SK-N-SH (cell line): ENCODE data around the gene ZNF366. TPM values are rescaled to one million over a fixed set of nuclear protein-coding genes. Genes with fewer than 3 reads are reported as not detected.
A peak's percentile ranks its signal among the peaks of the same experiment; 100 is the strongest.

Source experiments
- CTCF ChIA-PET: fragments of 300-600, 350-600 bp; formaldehyde crosslinking; extraction: SDS; loops from one replicate; lab custom pipeline; 2021; lab: Yijun Ruan, JAX
- POLR2A ChIA-PET: fragments of 350-600 bp; sonication (Branson Sonifier 250); formaldehyde crosslinking; extraction: SDS; loops from one replicate; lab custom pipeline; 2020; ENCODE audit warnings: antibody characterized with exemption, inconsistent platforms; lab: Yijun Ruan, JAX
- DNase-seq: peaks from one replicate; pipeline ENCODE4 v3.0.0; 2012
- H2AFZ ChIP-seq: fragments of 200-600 bp; sonication (generic); 2 replicates; pipeline ENCODE4 v1.8.1; 2016; ENCODE audit warnings: antibody characterized with exemption, mild to moderate bottlenecking, low read depth
- H3F3A ChIP-seq: fragments of 200-600 bp; sonication (generic); replicated peaks from 2 replicates; pipeline ENCODE3; 2016; ENCODE audit warnings: antibody characterized with exemption, mild to moderate bottlenecking; ENCODE audit not compliant: insufficient read depth
- H3K27ac ChIP-seq, 2 experiments: fragments of 200-500 bp in 1 of 2; fragments of 200-600 bp in 1 of 2; sonication (Bioruptor generic) in 1 of 2; sonication (generic), shearing (Covaris generic) in 1 of 2; 2 replicates each; pipeline versions ENCODE4 v1.5.1 to v1.6.1; 2014 to 2016; ENCODE audit warnings: low read depth in 2 of 2, inconsistent platforms in 1 of 2, low read length in 1 of 2, mild to moderate bottlenecking in 1 of 2, mixed read lengths in 1 of 2
- H3K27me3 ChIP-seq: fragments of 200-600 bp; sonication (generic), shearing (Covaris generic); 2 replicates; pipeline ENCODE4 v1.6.1; 2016; ENCODE audit warnings: mixed run types; ENCODE audit not compliant: insufficient read depth
- H3K36me3 ChIP-seq, 2 experiments: fragments of 200-500 bp in 1 of 2; fragments of 200-600 bp in 1 of 2; sonication (Bioruptor generic) in 1 of 2; sonication (generic) in 1 of 2; replicated peaks in 1 of 2; 2 replicates each; pipeline versions ENCODE3 to v1.5.1; 2014 to 2016; ENCODE audit warnings: low read length in 1 of 2, mild to moderate bottlenecking in 1 of 2; ENCODE audit not compliant: insufficient read depth in 2 of 2, control insufficient read depth in 1 of 2
- H3K4me1 ChIP-seq, 2 experiments: fragments of 200-500 bp in 1 of 2; fragments of 200-600 bp in 1 of 2; sonication (Bioruptor generic) in 1 of 2; sonication (generic), shearing (Covaris generic) in 1 of 2; 2 replicates each; pipeline versions ENCODE4 v1.5.1 to v1.6.1; 2014 to 2016; ENCODE audit warnings: low read depth in 1 of 2, low read length in 1 of 2, mixed run types in 1 of 2; ENCODE audit not compliant: insufficient read depth in 2 of 2, control insufficient read depth in 1 of 2
- H3K4me2 ChIP-seq: fragments of 200-600 bp; sonication (generic), shearing (Covaris generic); 2 replicates; pipeline ENCODE4 v1.6.1; 2017; ENCODE audit warnings: mixed run types
- H3K4me3 ChIP-seq, 2 experiments: fragments of 200-500 bp in 1 of 2; fragments of 200-600 bp in 1 of 2; sonication (Bioruptor generic) in 1 of 2; sonication (generic), shearing (Covaris generic) in 1 of 2; 2 replicates each; pipeline versions ENCODE4 v1.5.1 to v1.8.1; 2014 to 2016; ENCODE audit warnings: low read depth in 2 of 2, inconsistent platforms in 1 of 2, low read length in 1 of 2, mild to moderate bottlenecking in 1 of 2, mixed read lengths in 1 of 2, moderate library complexity in 1 of 2
- H3K79me2 ChIP-seq: fragments of 200-600 bp; sonication (generic); 2 replicates; pipeline ENCODE4 v1.8.1; 2017; ENCODE audit warnings: mild to moderate bottlenecking; ENCODE audit not compliant: insufficient read depth
- H3K9ac ChIP-seq: fragments of 200-600 bp; sonication (generic); 2 replicates; pipeline ENCODE4 v1.6.1; 2017; ENCODE audit warnings: mixed run types
- H3K9me2 ChIP-seq: fragments of 200-600 bp; sonication (generic); 2 replicates; pipeline ENCODE4 v1.6.1; 2017; ENCODE audit warnings: mixed run types
- H3K9me3 ChIP-seq: fragments of 200-600 bp; sonication (generic); 2 replicates; pipeline ENCODE4 v1.6.1; 2017; ENCODE audit warnings: mixed run types, mild to moderate bottlenecking, moderate library complexity
- H4K20me1 ChIP-seq: fragments of 200-600 bp; sonication (generic); 2 replicates; pipeline ENCODE4 v1.6.1; 2017; ENCODE audit warnings: mild to moderate bottlenecking, mixed run types; ENCODE audit not compliant: insufficient read depth
- CHD2 ChIP-seq: fragments of 150-350 bp; IDR thresholded peaks from 2 replicates; pipeline ENCODE4 v1.6.1; 2018; ENCODE audit warnings: low read length; ENCODE audit not compliant: partially characterized antibody
- CTCF ChIP-seq: fragments of 200-600 bp; sonication (generic); IDR thresholded peaks from 2 replicates; pipeline ENCODE4 v1.6.1; 2017; ENCODE audit warnings: antibody characterized with exemption, mild to moderate bottlenecking, moderate library complexity
- RAD21 ChIP-seq: IDR thresholded peaks from 2 replicates; pipeline ENCODE4 v1.6.1; 2012; ENCODE audit warnings: mild to moderate bottlenecking, low read length
- RCOR1 ChIP-seq: fragments of 150-350 bp; IDR thresholded peaks from 2 replicates; pipeline ENCODE4 v1.6.1; 2017; ENCODE audit warnings: antibody characterized with exemption, low read length
- SMC3 ChIP-seq: IDR thresholded peaks from 2 replicates; pipeline ENCODE4 v1.6.1; 2012; ENCODE audit warnings: low read depth, low read length, improper control_type of control experiment
- ZBTB33 ChIP-seq: IDR thresholded peaks from 2 replicates; pipeline ENCODE4 v1.4.0; 2012; ENCODE audit warnings: low read depth, borderline replicate concordance
- WGBS: methylation state at CpG from one replicate; pipeline ENCODE4 v1.1.6; 2017; ENCODE audit warnings: low lambda C conversion rate; 5-methylcytosine and 5-hydroxymethylcytosine counted together
- polyA plus RNA-seq, 3 experiments: library from polyadenylated mRNA; depleted of rRNA; stranded (reverse); fragments of >200 nt; gene quantifications; 2 replicates each; pipeline ENCODE4 v1.2.3, GENCODE V29; 2012

The ZNF366 gene
- polyA plus RNA-seq, 1 of the 3 experiments (the other 2 are of a cell fraction), result not detected

GRCh38 chr5:72394688-72395087, 112.5 kb downstream of the ZNF366 start:
- ChIA-PET CTCF (interaction anchor here (0.9 to 2.9 kb wide), 3 partner anchors 26 to 215 kb away, joined by 3 to 10 read pairs (median 3); no protein-coding TSS in a partner anchor), POLR2A (no interaction called here)
- Histone ChIP-seq H4K20me1 (no peaks in the 10 kb centered on the region), H3K27ac (no peak overlapping the region), H3K4me2 (no peak overlapping the region), H3K36me3 (no peaks in the 10 kb centered on the region), H3K79me2 (no peaks in the 10 kb centered on the region), H3K4me3 (no peak overlapping the region), H3F3A (peaks cover 4% of the 10 kb centered on the region), H3K27me3 (no peaks in the 10 kb centered on the region), H3K4me1 (peaks cover 0 to 10% of the 10 kb centered on the region in 2 experiments; a peak in 2 of 4 replicates), H3K9me3 (no peaks in the 10 kb centered on the region), H3K9ac (no peak overlapping the region), H2AFZ (no peak overlapping the region), H3K9me2 (no peaks in the 10 kb centered on the region)
- TF ChIP-seq CHD2 (no peak), SMC3 (peak; percentile 18; the same call in 1 of the 2 replicates), RAD21 (peak; percentile 51), CTCF (peak; percentile 28; the same call in 1 of the 2 replicates)
- no peak for DNase-seq
- 78% methylated on average over 2 of the region's 2 CpGs for WGBS

- POLR2A ChIA-PET, result no interaction called here
- no peak for TF ChIP-seq ZBTB33
- TF ChIP-seq RCOR1, result no peak
- H3K9ac ChIP-seq, result no peak overlapping the region
Observed at GRCh38 chr5:72393052-72393451, 114.2 kb downstream of the ZNF366 start.

More at GRCh38 chr5:72393052-72393451, 114.2 kb downstream of the ZNF366 start:
- no peak overlapping the region for H3K4me3 ChIP-seq
- H2AFZ ChIP-seq, result no peak overlapping the region
- H3K4me1 ChIP-seq, result peaks cover 0 to 19% of the 10 kb centered on the region in 2 experiments; a peak in 2 of 4 replicates
- H3K9me2 ChIP-seq, result no peaks in the 10 kb centered on the region
- peak overlapping the region; percentile 37 to 43; a peak in 2 of 4 replicates for H3K27ac ChIP-seq
- peaks cover 12% of the 10 kb centered on the region for H3F3A ChIP-seq
- H4K20me1 ChIP-seq, result no peaks in the 10 kb centered on the region
- DNase-seq, result no peak
- H3K4me2 ChIP-seq, result no peak overlapping the region
- CTCF ChIA-PET, result no interaction called here
- no peaks in the 10 kb centered on the region for H3K9me3 ChIP-seq
- no peaks in the 10 kb centered on the region for H3K36me3 ChIP-seq
- H3K79me2 ChIP-seq, result no peaks in the 10 kb centered on the region
- no peaks in the 10 kb centered on the region for H3K27me3 ChIP-seq

Other genes starting within 250 kb of the ZNF366 start
- 37.5 and 48.2 TPM in 2 replicates for gene MRPS27, start 187.2 kb downstream of the ZNF366 start, polyA plus RNA-seq (2012; rRNA removed)
- gene PTCD2, start 187.0 kb downstream of the ZNF366 start, polyA plus RNA-seq (2012; rRNA removed), result 6.7 and 8.6 TPM in 2 replicates